CD4-positive, alpha-beta T cell treated with Interleukin-2 at 100 ng/mL for 4 hours (primary cell): ENCODE measurements around the gene GRM2.
"Not testable (repeated sequence)": the region's sequence is repeated elsewhere in the genome, so short reads cannot be mapped to it uniquely, and the experiment has no call there.

Source experiments
- DNase-seq: peaks from one replicate; pipeline ENCODE4 v3.0.0-alpha.2; 2020; ENCODE audit warnings: low spot score

GRM2 gene

GRCh38 chr3:51722362-51722761 lies 15.5 kb downstream of the GRM2 start:
- no peak for DNase-seq

GRCh38 chr3:51727500-51727899 lies 20.6 kb downstream of the GRM2 start:
- DNase-seq, result no peak

- no peak for DNase-seq
Observed at GRCh38 chr3:51729042-51729633, 22.3 kb downstream of the GRM2 start.

- DNase-seq, result no peak
Observed at GRCh38 chr3:51733859-51734571, 27.1 kb downstream of the GRM2 start.

GRCh38 chr3:51734572-51734907 lies 27.7 kb downstream of the GRM2 start:
- DNase-seq, result no peak

- DNase-seq, result no peak
Observed at GRCh38 chr3:51735039-51735438, 28.2 kb downstream of the GRM2 start.

- no peak for DNase-seq
Observed at GRCh38 chr3:51735950-51736349, 29.1 kb downstream of the GRM2 start.

- DNase-seq, result no peak
Observed at GRCh38 chr3:51739110-51739509, 32.2 kb downstream of the GRM2 start.

GRCh38 chr3:51742320-51742719 lies 35.5 kb downstream of the GRM2 start:
- DNase-seq, result not testable (repeated sequence)

- not testable (repeated sequence) for DNase-seq
Observed at GRCh38 chr3:51742978-51743377, 36.1 kb downstream of the GRM2 start.

GRCh38 chr3:51747840-51748239 lies 41.0 kb downstream of the GRM2 start:
- no peak for DNase-seq

- DNase-seq, result no peak
Observed at GRCh38 chr3:51748327-51748726, 41.5 kb downstream of the GRM2 start.

GRCh38 chr3:51750878-51751277 lies 44.0 kb downstream of the GRM2 start:
- DNase-seq, result no peak

GRCh38 chr3:51751287-51751686 lies 44.4 kb downstream of the GRM2 start:
- DNase-seq, result no peak

- DNase-seq, result not testable (repeated sequence)
Observed at GRCh38 chr3:51753763-51754750, 47.2 kb downstream of the GRM2 start.

- no peak for DNase-seq
Observed at GRCh38 chr3:51759203-51759602, 52.3 kb downstream of the GRM2 start.
